C1 segment of cervical spinal cord (tissue), 14 donors: ENCODE results near the gene BMP4.
"Not testable (repeated sequence)": the region's sequence is repeated elsewhere in the genome, so short reads cannot be mapped to it uniquely, and the experiment has no call there.

Experiments
- DNase-seq, 14 donors: peaks; one replicate each; lab custom pipeline; 2025; lab: John Stamatoyannopoulos, UW

The BMP4 gene

GRCh38 chr14:53956427-53957201, at the start of gene BMP4:
Gene BMP4, minus strand, starts transcription at chr14:53956825. Its CDS starts 4,603 bp downstream, at chr14:53952222.
- DNase-seq: peak in 2 of 14 donors; percentile 8 to 56

- DNase-seq: peak in 1 of 14 donors; percentile 47
Observed at GRCh38 chr14:54003064-54003463, 46.4 kb upstream of the BMP4 start.

GRCh38 chr14:54002653-54003052, 46.0 kb upstream of the BMP4 start:
- peak in 1 of 14 donors; percentile 47 for DNase-seq

- DNase-seq: no peak
Observed at GRCh38 chr14:54001189-54001878, 44.7 kb upstream of the BMP4 start.

- no peak for DNase-seq
Observed at GRCh38 chr14:54000341-54000811, 43.8 kb upstream of the BMP4 start.

GRCh38 chr14:53999061-53999488, 42.5 kb upstream of the BMP4 start:
- no peak for DNase-seq

GRCh38 chr14:53996041-53996440, 39.4 kb upstream of the BMP4 start:
- no peak for DNase-seq

- DNase-seq: no peak
Observed at GRCh38 chr14:53993920-53994607, 37.4 kb upstream of the BMP4 start.

GRCh38 chr14:53990978-53991377, 34.4 kb upstream of the BMP4 start:
- DNase-seq: no peak

GRCh38 chr14:53986718-53987117, 30.1 kb upstream of the BMP4 start:
- DNase-seq: not testable (repeated sequence)

- not testable (repeated sequence) for DNase-seq
Observed at GRCh38 chr14:53984958-53985357, 28.3 kb upstream of the BMP4 start.

- no peak for DNase-seq
Observed at GRCh38 chr14:53983112-53983511, 26.5 kb upstream of the BMP4 start.

GRCh38 chr14:53982546-53982945, 25.9 kb upstream of the BMP4 start:
- no peak for DNase-seq

- DNase-seq: no peak
Observed at GRCh38 chr14:53979747-53980642, 23.4 kb upstream of the BMP4 start.

GRCh38 chr14:53979113-53979681, 22.6 kb upstream of the BMP4 start:
- DNase-seq: no peak

GRCh38 chr14:53978194-53978593, 21.6 kb upstream of the BMP4 start:
- no peak for DNase-seq

- no peak for DNase-seq
Observed at GRCh38 chr14:53975444-53975843, 18.8 kb upstream of the BMP4 start.

GRCh38 chr14:53971521-53971920, 14.9 kb upstream of the BMP4 start:
- DNase-seq: no peak

GRCh38 chr14:53969326-53969725, 12.7 kb upstream of the BMP4 start:
- DNase-seq: no peak

GRCh38 chr14:53968726-53969125, 12.1 kb upstream of the BMP4 start:
- no peak for DNase-seq

GRCh38 chr14:53967606-53968005, 11.0 kb upstream of the BMP4 start:
- no peak for DNase-seq
